ENCODE measurements around the gene ARL6IP4.

ARL6IP4 gene

GRCh38 chr12:122983789-122984515 lies 3.5 kb downstream of the ARL6IP4 start:
- no peak for TF ChIP-seq CTCF (IDR thresholded peaks at IDR 0.05; ENCODE audit: low read depth, low read length)
- DNase-seq (ENCODE audit: low read depth, low spot score) = no peak
- H3K4me3 ChIP-seq (ENCODE audit: low read depth, low read length) = no peak overlapping the region
- in situ Hi-C loops (cut with HindIII; ENCODE audit: low sequenced_read_pairs) = no loop called here

GRCh38 chr12:122984612-122985337 lies 4.3 kb downstream of the ARL6IP4 start:
- in situ Hi-C loops (cut with HindIII; ENCODE audit: low sequenced_read_pairs) = no loop called here
- H3K4me3 ChIP-seq (ENCODE audit: low read depth, low read length) = no peak overlapping the region
- DNase-seq (ENCODE audit: low read depth, low spot score) = no peak
- TF ChIP-seq CTCF (IDR thresholded peaks at IDR 0.05; ENCODE audit: low read depth, low read length) = no peak

- no peak for DNase-seq (ENCODE audit: low read depth, low spot score)
- no peak for TF ChIP-seq CTCF (IDR thresholded peaks at IDR 0.05; ENCODE audit: low read depth, low read length)
- H3K4me3 ChIP-seq (ENCODE audit: low read depth, low read length) = no peak overlapping the region
- in situ Hi-C loops (cut with HindIII; ENCODE audit: low sequenced_read_pairs) = no loop called here
Measured at GRCh38 chr12:122985338-122986257, 5.1 kb downstream of the ARL6IP4 start.

GRCh38 chr12:122986258-122986871 lies 5.9 kb downstream of the ARL6IP4 start:
- no peak for DNase-seq (ENCODE audit: low read depth, low spot score)
- TF ChIP-seq CTCF (IDR thresholded peaks at IDR 0.05; ENCODE audit: low read depth, low read length) = no peak
- in situ Hi-C loops (cut with HindIII; ENCODE audit: low sequenced_read_pairs) = no loop called here
- no peak overlapping the region for H3K4me3 ChIP-seq (ENCODE audit: low read depth, low read length)

- no peak for TF ChIP-seq CTCF (IDR thresholded peaks at IDR 0.05; ENCODE audit: low read depth, low read length)
- DNase-seq (ENCODE audit: low read depth, low spot score) = no peak
- in situ Hi-C loops (cut with HindIII; ENCODE audit: low sequenced_read_pairs) = no loop called here
- H3K4me3 ChIP-seq (ENCODE audit: low read depth, low read length) = no peak overlapping the region
Measured at GRCh38 chr12:122987086-122987951, 6.8 kb downstream of the ARL6IP4 start.
